Keratinocyte (primary cell): Measurements from ENCODE around the gene DIAPH3. TPM values are rescaled to one million over a fixed set of nuclear protein-coding genes. Genes with fewer than 3 reads are reported as not detected.

Experiments used
- DNase-seq: peaks from one replicate; pipeline ENCODE4 v3.0.0-alpha.2; 2011; ENCODE audit warnings: low read depth, missing footprints, low spot score
- FAIRE-seq: peaks from 2 replicates; lab custom pipeline; 2011; peaks lifted over from hg19 to GRCh38; lab: Jason Lieb, UNC
- H2AFZ ChIP-seq: 2 replicates; pipeline ENCODE4 v1.6.0; 2012; ENCODE audit warnings: low read length, control low read depth, inconsistent platforms; ENCODE audit not compliant: control insufficient read depth
- H3K27ac ChIP-seq: 2 replicates; pipeline ENCODE4 v1.5.1; 2011; ENCODE audit warnings: low read length; ENCODE audit not compliant: control insufficient read depth, insufficient read depth
- H3K27me3 ChIP-seq: 3 replicates; pipeline ENCODE4 v1.6.0; 2011; ENCODE audit warnings: low read length; ENCODE audit not compliant: control insufficient read depth, insufficient read depth; ENCODE audit errors: extremely low read depth
- H3K36me3 ChIP-seq, 2 experiments: 2 replicates in 1 of 2; 3 replicates in 1 of 2; pipeline ENCODE4 v1.5.1; 2011; ENCODE audit warnings: low read length in 2 of 2, mild to moderate bottlenecking in 1 of 2; ENCODE audit not compliant: control insufficient read depth in 2 of 2, insufficient read depth in 2 of 2; ENCODE audit errors: extremely low read depth in 1 of 2
- H3K4me1 ChIP-seq: 3 replicates; pipeline ENCODE4 v1.5.1; 2011; ENCODE audit warnings: low read length; ENCODE audit not compliant: control insufficient read depth, insufficient read depth; ENCODE audit errors: extremely low read depth
- H3K4me2 ChIP-seq: 3 replicates; pipeline ENCODE4 v1.6.0; 2011; ENCODE audit warnings: low read depth, low read length; ENCODE audit not compliant: control insufficient read depth, insufficient read depth; ENCODE audit errors: extremely low read depth
- H3K4me3 ChIP-seq, 3 experiments: fragments of 200-600 bp in 1 of 3; sonication (generic) in 1 of 3; 2 replicates in 2 of 3; 3 replicates in 1 of 3; pipeline ENCODE4 v1.5.1; 2011 to 2016; ENCODE audit warnings: low read length in 3 of 3, mild to moderate bottlenecking in 3 of 3, control low read depth in 2 of 3, inconsistent platforms in 1 of 3, low read depth in 1 of 3, mixed read lengths in 1 of 3, mixed run types in 1 of 3, moderate library complexity in 1 of 3; ENCODE audit not compliant: control insufficient read depth in 2 of 3, insufficient read depth in 2 of 3; ENCODE audit errors: extremely low read depth in 1 of 3
- H3K79me2 ChIP-seq: 2 replicates; pipeline ENCODE4 v1.6.0; 2012; ENCODE audit warnings: low read length; ENCODE audit not compliant: control insufficient read depth, insufficient read depth
- H3K9ac ChIP-seq: 3 replicates; pipeline ENCODE4 v1.6.0; 2011; ENCODE audit warnings: low read length; ENCODE audit not compliant: control insufficient read depth, insufficient read depth; ENCODE audit errors: extremely low read depth
- H3K9me1 ChIP-seq: 3 replicates; pipeline ENCODE4 v1.6.0; 2011; ENCODE audit warnings: low read length; ENCODE audit not compliant: control insufficient read depth, insufficient read depth; ENCODE audit errors: extremely low read depth
- H3K9me3 ChIP-seq: 2 replicates; pipeline ENCODE4 v1.5.1; 2012; ENCODE audit warnings: low read depth, low read length; ENCODE audit not compliant: control insufficient read depth
- H4K20me1 ChIP-seq: 3 replicates; pipeline ENCODE4 v1.6.0; 2011; ENCODE audit warnings: low read length; ENCODE audit not compliant: control insufficient read depth, insufficient read depth; ENCODE audit errors: extremely low read depth
- EZH2 ChIP-seq: IDR thresholded peaks from one replicate; pipeline ENCODE4 v1.6.1; 2012; ENCODE audit warnings: inconsistent platforms, mild to moderate bottlenecking, low read length, moderate library complexity
- dilution Hi-C: fragments of 300-500 bp; cut with MboI; formaldehyde crosslinking; loops from one replicate; pipeline ENCODE4 v1.7.0; 2020; ENCODE audit warnings: low sequenced_read_pairs; ENCODE audit not compliant: extremely low pct_ligation_motif_present
- polyA plus RNA-seq, 5 experiments: library from polyadenylated mRNA; depleted of rRNA in 3 of 5; stranded (reverse) in 3 of 5; stranded (forward) in 1 of 5; unstranded in 1 of 5; fragments of >200 nt; gene quantifications; 1 replicate in 1 of 5; 2 replicates in 3 of 5; 3 replicates in 1 of 5; pipeline versions ENCODE4 v1.2.1 to v1.2.3, GENCODE V29; 2011 to 2012; ENCODE audit warnings: missing spikeins in 2 of 5, low read depth in 1 of 5, low replicate concordance in 1 of 5
- TF ChIP-seq, protein P1 (sequence below), 3 experiments: IDR thresholded peaks in 1 of 3; conservative IDR thresholded peaks in 1 of 3; optimal IDR thresholded peaks in 1 of 3; 2 replicates in 2 of 3; 3 replicates in 1 of 3; pipeline versions ENCODE3 to v1.5.1; 2011; ENCODE audit warnings: low read length in 3 of 3, mild to moderate bottlenecking in 3 of 3, moderate library complexity in 2 of 3, control low read depth in 1 of 3, inconsistent platforms in 1 of 3; ENCODE audit not compliant: insufficient read depth in 2 of 3; ENCODE audit errors: extremely low read depth in 1 of 3

Gene DIAPH3
- polyA plus RNA-seq, 1 donor (not counting 4 experiments of a cell fraction or from before 2014, with no cell fraction given): 9.0 TPM

DNA sequence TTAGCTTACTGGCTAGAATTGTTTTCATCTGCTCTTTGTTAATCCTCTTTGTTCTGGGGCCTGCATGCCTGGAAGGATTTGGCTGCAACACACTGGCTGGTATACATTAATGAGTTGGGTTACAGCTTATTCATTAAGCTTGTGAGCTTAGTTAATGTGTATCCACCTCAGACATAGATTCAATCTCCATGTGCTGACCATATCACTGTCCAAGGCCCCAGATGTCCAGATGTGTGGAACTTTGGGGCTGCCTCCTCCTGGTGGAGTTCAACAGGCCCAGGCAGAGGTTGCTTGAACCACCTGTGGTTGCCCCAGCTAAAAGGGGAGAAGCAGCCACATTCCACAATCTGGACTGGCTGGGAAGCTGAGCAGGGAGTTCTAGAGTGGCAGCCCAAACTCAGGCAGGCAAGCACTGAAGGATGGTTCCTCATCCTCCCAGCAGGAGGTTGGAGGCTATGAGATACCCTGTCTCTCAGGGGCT lies 5.4 kb downstream of the DIAPH3 start:
- no peak overlapping the region for H3K4me3 ChIP-seq
- H3K36me3 ChIP-seq: no peaks in the 10 kb centered on the region
- no peaks in the 10 kb centered on the region for H4K20me1 ChIP-seq
- H2AFZ ChIP-seq: no peak overlapping the region
- dilution Hi-C loops: no loop called here
- no peaks in the 10 kb centered on the region for H3K9me3 ChIP-seq
- H3K9ac ChIP-seq: no peak overlapping the region
- peaks cover 91% of the 10 kb centered on the region for H3K79me2 ChIP-seq
- TF ChIP-seq, protein P1, sequence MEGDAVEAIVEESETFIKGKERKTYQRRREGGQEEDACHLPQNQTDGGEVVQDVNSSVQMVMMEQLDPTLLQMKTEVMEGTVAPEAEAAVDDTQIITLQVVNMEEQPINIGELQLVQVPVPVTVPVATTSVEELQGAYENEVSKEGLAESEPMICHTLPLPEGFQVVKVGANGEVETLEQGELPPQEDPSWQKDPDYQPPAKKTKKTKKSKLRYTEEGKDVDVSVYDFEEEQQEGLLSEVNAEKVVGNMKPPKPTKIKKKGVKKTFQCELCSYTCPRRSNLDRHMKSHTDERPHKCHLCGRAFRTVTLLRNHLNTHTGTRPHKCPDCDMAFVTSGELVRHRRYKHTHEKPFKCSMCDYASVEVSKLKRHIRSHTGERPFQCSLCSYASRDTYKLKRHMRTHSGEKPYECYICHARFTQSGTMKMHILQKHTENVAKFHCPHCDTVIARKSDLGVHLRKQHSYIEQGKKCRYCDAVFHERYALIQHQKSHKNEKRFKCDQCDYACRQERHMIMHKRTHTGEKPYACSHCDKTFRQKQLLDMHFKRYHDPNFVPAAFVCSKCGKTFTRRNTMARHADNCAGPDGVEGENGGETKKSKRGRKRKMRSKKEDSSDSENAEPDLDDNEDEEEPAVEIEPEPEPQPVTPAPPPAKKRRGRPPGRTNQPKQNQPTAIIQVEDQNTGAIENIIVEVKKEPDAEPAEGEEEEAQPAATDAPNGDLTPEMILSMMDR (optimal IDR thresholded peaks at IDR 0.05 in 1 of 3, IDR thresholded peaks at IDR 0.05 in 1 of 3, conservative IDR thresholded peaks at IDR 0.05 in 1 of 3; ENCODE audit: extremely low read depth in 1 of 3, insufficient read depth in 2 of 3, low read length in 3 of 3): no peak
- no peak for TF ChIP-seq EZH2
- FAIRE-seq (no peak), DNase-seq (no peak)
- H3K4me2 ChIP-seq: no peak overlapping the region
- H3K27ac ChIP-seq: no peak overlapping the region
- H3K4me1 ChIP-seq: peaks cover 7% of the 10 kb centered on the region
- H3K27me3 ChIP-seq: no peaks in the 10 kb centered on the region
- H3K9me1 ChIP-seq: no peaks in the 10 kb centered on the region

DNA sequence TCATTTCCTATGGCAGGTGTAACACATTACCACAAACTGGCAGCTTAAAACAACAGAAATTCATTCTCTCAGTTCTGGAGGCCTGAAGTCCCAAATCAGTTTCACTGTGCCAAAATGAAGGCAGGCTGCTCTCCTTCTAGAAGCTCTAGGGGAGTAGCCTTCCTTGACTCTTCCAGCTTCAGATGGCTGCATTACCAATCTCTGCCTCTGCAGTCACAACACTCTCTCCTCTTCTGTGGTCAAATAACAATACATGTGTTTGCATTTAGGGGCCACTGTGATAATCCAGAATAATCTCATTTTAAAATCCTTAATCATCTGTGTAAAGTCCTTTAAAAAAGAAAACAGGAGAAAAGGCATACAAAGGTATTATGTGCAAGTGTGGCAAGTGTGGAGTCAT lies 7.8 kb downstream of the DIAPH3 start:
- FAIRE-seq: no peak
- H3K9me1 ChIP-seq: no peaks in the 10 kb centered on the region
- TF ChIP-seq, protein P1 (optimal IDR thresholded peaks at IDR 0.05 in 1 of 3, IDR thresholded peaks at IDR 0.05 in 1 of 3, conservative IDR thresholded peaks at IDR 0.05 in 1 of 3; ENCODE audit: extremely low read depth in 1 of 3, insufficient read depth in 2 of 3, low read length in 3 of 3): no peak
- TF ChIP-seq EZH2: no peak
- H3K36me3 ChIP-seq: no peaks in the 10 kb centered on the region
- DNase-seq: no peak
- H3K27me3 ChIP-seq: no peaks in the 10 kb centered on the region
- H3K9ac ChIP-seq: no peak overlapping the region
- H3K79me2 ChIP-seq: peaks cover 88% of the 10 kb centered on the region
- dilution Hi-C loops: no loop called here
- H3K4me1 ChIP-seq: no peaks in the 10 kb centered on the region
- no peak overlapping the region for H3K4me3 ChIP-seq
- H2AFZ ChIP-seq: no peak overlapping the region
- no peak overlapping the region for H3K27ac ChIP-seq
- no peaks in the 10 kb centered on the region for H3K9me3 ChIP-seq
- H3K4me2 ChIP-seq: no peak overlapping the region
- no peaks in the 10 kb centered on the region for H4K20me1 ChIP-seq
